ENCODE data around the gene FKBP15. TPM values are rescaled to one million over a fixed set of nuclear protein-coding genes. Genes with fewer than 3 reads are reported as not detected.

The FKBP15 gene
- total RNA-seq, 3 donors from 2014 or later: 23.3 to 41.0 (median 36.8) TPM

GRCh38 chr9:113231701-113232100, 10.6 kb upstream of the FKBP15 start:
- no peaks in the 10 kb centered on the region for H3K36me3 ChIP-seq
- intact Hi-C loops (cut with DNase I; ENCODE audit: low total_unique reads): no loop called here
- H3K27ac ChIP-seq: no peak overlapping the region
- TF ChIP-seq POLR2A (IDR thresholded peaks at IDR 0.05) (no peak), POLR2AphosphoS5 (IDR thresholded peaks at IDR 0.05) (no peak), CTCF (IDR thresholded peaks at IDR 0.05) (no peak)
- DNase-seq (ENCODE audit: low spot score in 2 of 2): no peak
- no peaks in the 10 kb centered on the region for H3K27me3 ChIP-seq
- H3K9me3 ChIP-seq: no peaks in the 10 kb centered on the region
- H3K4me1 ChIP-seq: peaks cover 0 to 6% of the 10 kb centered on the region in 2 donors
- no peak overlapping the region for H3K4me3 ChIP-seq

- no peaks in the 10 kb centered on the region for H3K36me3 ChIP-seq
- intact Hi-C loops (cut with DNase I; ENCODE audit: low total_unique reads): no loop called here
- DNase-seq (ENCODE audit: low spot score in 2 of 2): no peak
- H3K9me3 ChIP-seq: no peaks in the 10 kb centered on the region
- H3K4me3 ChIP-seq: no peak overlapping the region
- H3K4me1 ChIP-seq: peaks cover 0 to 6% of the 10 kb centered on the region in 2 donors
- TF ChIP-seq POLR2A (IDR thresholded peaks at IDR 0.05) (no peak), POLR2AphosphoS5 (IDR thresholded peaks at IDR 0.05) (no peak), CTCF (IDR thresholded peaks at IDR 0.05) (no peak)
- no peak overlapping the region for H3K27ac ChIP-seq
- H3K27me3 ChIP-seq: no peaks in the 10 kb centered on the region
Observed at GRCh38 chr9:113228130-113228665, 7.1 kb upstream of the FKBP15 start.

- Histone ChIP-seq H3K4me1 (peaks cover 0 to 2% of the 10 kb centered on the region in 2 donors), H3K36me3 (no peaks in the 10 kb centered on the region), H3K9me3 (no peaks in the 10 kb centered on the region), H3K4me3 (no peak overlapping the region), H3K27me3 (no peaks in the 10 kb centered on the region), H3K27ac (no peak overlapping the region)
- no peak for DNase-seq (ENCODE audit: low spot score in 2 of 2)
- TF ChIP-seq POLR2AphosphoS5 (IDR thresholded peaks at IDR 0.05): no peak
- TF ChIP-seq POLR2A (IDR thresholded peaks at IDR 0.05): no peak
- intact Hi-C loops (cut with DNase I; ENCODE audit: low total_unique reads): no loop called here
Observed at GRCh38 chr9:113227436-113227835, 6.4 kb upstream of the FKBP15 start.

GRCh38 chr9:113223963-113224362, 2.9 kb upstream of the FKBP15 start:
- TF ChIP-seq POLR2A (IDR thresholded peaks at IDR 0.05) (no peak), CTCF (IDR thresholded peaks at IDR 0.05) (no peak), POLR2AphosphoS5 (IDR thresholded peaks at IDR 0.05) (no peak)
- H3K27ac ChIP-seq: no peak overlapping the region
- no peaks in the 10 kb centered on the region for H3K9me3 ChIP-seq
- intact Hi-C loops (cut with DNase I; ENCODE audit: low total_unique reads): no loop called here
- H3K36me3 ChIP-seq: no peaks in the 10 kb centered on the region
- H3K4me1 ChIP-seq: peaks cover 6 to 11% of the 10 kb centered on the region in 2 donors
- H3K4me3 ChIP-seq: no peak overlapping the region
- no peaks in the 10 kb centered on the region for H3K27me3 ChIP-seq
- no peak for DNase-seq (ENCODE audit: low spot score in 2 of 2)

- Histone ChIP-seq H3K4me3 (peak overlapping the region; percentile 74 to 97 (median 76)), H3K27me3 (no peaks in the 10 kb centered on the region), H3K4me1 (peaks cover 6 to 11% of the 10 kb centered on the region in 2 donors), H3K27ac (peak overlapping the region; percentile 87 to 94), H3K36me3 (no peaks in the 10 kb centered on the region), H3K9me3 (no peaks in the 10 kb centered on the region)
- intact Hi-C loops (cut with DNase I; ENCODE audit: low total_unique reads): no loop called here
- no peak for TF ChIP-seq CTCF (IDR thresholded peaks at IDR 0.05)
- no peak for TF ChIP-seq POLR2A (IDR thresholded peaks at IDR 0.05)
- TF ChIP-seq POLR2AphosphoS5 (IDR thresholded peaks at IDR 0.05): no peak
- DNase-seq (ENCODE audit: low spot score in 2 of 2): no peak
Observed at GRCh38 chr9:113222482-113222841, 1.4 kb upstream of the FKBP15 start.
